Activated T-helper 1 cell treated with Interleukin-2 at 50 U/mL for 16 hours (primary cell): ENCODE data around the gene TNFRSF8.
A peak's percentile ranks its signal among the peaks of the same experiment; 100 is the strongest.

Source experiments
- DNase-seq: peaks from one replicate; pipeline ENCODE4 v3.0.0-alpha.2; 2020; ENCODE audit warnings: low read depth

The TNFRSF8 gene

GRCh38 chr1:12114916-12115315 lies 51.8 kb downstream of the TNFRSF8 start:
- DNase-seq, result no peak

DNA sequence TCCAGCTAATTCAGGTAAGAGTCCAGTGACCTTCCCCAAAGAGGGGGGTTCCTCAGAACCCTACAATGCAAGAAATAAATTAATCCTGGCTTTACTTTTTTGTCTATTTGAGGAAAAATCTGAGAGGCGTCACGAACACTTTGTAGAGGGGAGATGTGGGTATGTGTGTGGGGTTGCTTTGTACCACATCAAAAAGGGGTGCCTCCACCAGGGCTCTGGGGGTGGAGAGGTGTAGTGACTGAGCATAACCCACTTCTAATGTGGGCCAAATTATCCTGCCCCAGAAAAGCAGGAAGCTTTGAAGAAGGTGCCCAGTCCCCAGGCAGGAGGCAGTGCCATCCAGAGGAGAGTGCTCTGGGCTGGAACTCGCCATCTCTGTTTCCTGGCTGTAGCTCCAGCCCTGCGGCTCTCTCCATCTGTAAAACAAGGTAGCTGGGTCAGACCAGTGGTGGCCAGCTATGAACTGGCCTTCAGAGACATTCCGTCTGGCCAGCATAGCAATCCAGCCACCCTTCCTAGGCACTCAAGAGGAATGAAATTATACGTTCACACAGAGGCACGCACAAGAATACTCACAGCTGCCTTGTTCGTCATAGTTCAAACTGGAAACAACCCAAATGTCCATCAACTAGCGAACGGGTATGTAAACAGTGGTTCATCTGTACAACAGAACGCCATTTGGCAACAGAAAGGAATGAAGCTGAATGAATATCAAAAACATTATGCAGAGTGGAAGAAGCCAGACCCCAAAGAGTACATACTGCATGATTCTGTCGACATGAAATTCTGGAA lies 58.3 kb downstream of the TNFRSF8 start:
- no peak for DNase-seq

GRCh38 chr1:12123172-12123571 lies 60.1 kb downstream of the TNFRSF8 start:
- DNase-seq, result no peak

- peak; percentile 66 for DNase-seq
These were observed 61.8 kb downstream of the TNFRSF8 start for GRCh38 chr1:12124693-12125421.

DNA sequence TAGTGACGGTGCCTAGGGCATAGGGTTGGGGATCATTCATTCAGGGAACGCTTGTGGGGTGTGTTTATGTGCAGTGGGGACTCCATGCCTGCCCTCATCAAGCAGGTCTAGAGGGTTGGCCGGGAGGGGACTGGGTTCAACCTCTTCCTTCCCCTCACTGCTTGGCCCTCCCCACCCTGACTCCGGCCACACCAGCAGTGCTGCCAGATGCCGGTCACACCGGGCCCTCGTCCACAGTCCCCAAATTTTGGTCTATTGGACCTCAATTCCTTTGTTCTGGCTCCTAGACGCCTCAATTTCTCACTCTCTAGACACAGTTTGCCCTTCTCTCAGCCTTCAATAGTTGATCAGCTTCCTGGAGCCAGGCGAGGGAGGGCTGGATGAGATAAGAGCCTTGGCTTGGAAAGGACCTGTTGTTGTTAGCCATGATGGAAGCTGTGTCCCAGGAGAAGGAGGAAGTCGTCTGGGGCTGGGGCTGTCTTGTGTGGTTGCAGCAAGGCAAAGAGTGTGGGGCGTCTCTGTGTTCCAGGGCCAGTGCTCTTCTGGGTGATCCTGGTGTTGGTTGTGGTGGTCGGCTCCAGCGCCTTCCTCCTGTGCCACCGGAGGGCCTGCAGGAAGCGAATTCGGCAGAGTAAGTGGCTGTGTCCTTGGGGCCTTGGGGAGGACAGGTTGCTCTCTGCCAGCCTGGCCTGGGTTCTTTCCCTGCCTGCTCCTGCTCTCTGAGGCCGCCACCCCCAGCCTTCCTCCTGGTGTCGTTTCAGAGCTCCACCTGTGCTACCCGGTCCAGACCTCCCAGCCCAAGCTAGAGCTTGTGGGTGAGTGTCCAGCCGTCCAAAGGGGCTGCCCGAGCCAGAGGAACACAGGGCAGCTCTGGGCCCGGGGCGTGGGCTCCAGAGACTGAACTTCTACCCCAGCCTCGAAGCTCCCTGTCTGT lies 62.6 kb downstream of the TNFRSF8 start:
- no peak for DNase-seq

- DNase-seq, result no peak
These were observed 63.7 kb downstream of the TNFRSF8 start for GRCh38 chr1:12126781-12127180.

DNA sequence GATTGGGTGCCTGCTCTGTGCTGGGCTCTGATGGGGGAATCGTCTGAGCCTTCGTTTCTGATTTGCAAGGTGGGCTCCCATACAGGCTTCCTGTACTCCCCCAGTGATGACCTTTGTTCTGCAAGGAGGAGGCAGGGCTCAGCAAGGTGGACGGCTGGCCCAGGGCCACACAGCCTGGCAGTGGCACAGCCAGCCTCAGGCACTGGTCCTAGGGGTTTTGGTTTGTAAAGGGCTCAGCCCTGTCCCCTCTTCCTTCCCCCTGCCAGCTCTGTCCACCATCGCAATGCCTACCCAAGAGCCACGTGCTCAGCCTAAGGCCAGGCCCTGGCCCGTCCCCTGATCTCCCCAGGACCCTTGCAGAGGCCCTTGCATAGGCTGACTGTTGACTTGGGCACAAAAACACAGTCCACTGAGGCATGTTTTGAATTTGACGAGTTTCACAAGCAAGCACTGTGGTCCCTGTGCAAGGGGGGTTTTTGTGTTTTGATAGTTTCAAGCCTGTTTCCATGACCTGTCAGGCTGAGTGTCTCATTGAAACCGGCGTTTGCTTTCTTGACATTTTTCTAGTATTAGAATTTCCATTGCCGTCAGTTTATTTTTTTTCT lies 64.2 kb downstream of the TNFRSF8 start:
- no peak for DNase-seq

DNA sequence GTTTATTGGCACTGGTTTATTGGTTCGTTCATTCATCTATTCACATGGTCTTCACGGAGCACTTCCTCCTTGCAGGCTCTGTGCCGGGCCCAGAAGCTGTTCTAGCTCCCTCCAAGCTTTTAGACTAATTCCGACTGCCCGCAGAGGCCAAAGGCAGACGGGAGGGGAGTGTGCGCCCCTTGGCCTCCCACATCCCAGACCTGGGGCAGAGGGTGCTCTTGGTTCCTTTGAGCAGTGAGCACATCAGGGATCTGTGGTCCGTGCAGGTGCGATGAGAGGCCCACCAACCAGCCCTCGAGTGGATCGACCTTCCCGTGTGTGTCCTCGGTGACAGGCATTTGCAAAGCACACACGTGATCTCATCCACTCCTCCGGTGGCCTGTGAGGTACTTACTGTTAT lies 65.0 kb downstream of the TNFRSF8 start:
- no peak for DNase-seq

- no peak for DNase-seq
These were observed 66.5 kb downstream of the TNFRSF8 start for GRCh38 chr1:12129624-12130023.

DNA sequence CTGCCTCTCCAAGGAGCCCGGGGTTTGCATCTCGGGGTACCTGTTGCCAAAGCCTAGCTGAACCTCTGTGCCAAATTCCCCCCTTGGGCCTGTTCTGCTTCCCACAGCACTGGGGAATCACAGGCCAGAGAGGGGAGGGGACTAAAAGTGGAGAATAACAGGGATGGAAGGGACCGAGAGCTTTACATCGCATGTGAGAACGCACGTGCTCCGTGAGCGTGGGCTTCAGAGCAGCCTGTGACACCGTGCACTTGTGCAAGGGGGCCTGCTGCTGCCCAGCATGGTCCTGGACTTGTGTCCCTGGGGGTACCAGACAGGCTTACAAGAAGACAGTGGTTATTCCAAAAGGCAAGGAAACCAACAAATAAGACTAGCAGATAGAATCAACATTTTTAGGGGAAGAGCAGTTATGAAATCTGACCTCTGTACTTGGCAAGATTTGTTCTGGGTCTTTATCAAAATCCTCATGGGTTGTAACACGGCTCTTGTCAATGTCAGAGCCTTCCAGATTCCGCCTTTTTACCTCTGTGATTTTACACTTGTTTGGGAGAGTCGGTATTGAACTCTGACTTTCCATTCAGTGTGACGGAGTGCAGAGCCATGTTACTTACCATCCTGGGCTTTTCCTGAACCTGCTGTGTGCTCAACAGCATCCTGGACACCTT lies 67.5 kb downstream of the TNFRSF8 start:
- no peak for DNase-seq

- DNase-seq, result no peak
These were observed 69.0 kb downstream of the TNFRSF8 start for GRCh38 chr1:12132078-12132477.

DNA sequence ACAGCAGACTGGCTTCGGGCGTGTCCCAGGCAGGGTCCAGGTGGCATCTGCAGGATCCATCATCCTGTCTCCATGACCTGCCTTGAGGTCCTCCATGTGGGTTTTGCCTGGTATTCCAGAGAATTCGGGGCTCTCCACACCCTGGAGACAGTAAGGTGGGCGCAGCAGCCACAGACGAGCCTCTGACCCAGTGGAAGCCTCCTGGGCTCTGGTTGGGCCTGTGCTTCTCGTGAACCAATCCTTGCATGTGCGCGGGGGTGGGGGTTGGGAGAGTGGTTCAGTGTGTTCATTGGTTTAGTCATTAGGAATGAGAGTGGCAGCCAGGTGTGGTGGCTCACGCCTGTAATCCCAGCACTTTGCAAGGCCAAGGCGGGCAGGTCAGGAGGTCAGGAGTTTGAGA lies 71.6 kb downstream of the TNFRSF8 start:
- no peak for DNase-seq

GRCh38 chr1:12135612-12136011 lies 72.5 kb downstream of the TNFRSF8 start:
- DNase-seq, result no peak

DNA sequence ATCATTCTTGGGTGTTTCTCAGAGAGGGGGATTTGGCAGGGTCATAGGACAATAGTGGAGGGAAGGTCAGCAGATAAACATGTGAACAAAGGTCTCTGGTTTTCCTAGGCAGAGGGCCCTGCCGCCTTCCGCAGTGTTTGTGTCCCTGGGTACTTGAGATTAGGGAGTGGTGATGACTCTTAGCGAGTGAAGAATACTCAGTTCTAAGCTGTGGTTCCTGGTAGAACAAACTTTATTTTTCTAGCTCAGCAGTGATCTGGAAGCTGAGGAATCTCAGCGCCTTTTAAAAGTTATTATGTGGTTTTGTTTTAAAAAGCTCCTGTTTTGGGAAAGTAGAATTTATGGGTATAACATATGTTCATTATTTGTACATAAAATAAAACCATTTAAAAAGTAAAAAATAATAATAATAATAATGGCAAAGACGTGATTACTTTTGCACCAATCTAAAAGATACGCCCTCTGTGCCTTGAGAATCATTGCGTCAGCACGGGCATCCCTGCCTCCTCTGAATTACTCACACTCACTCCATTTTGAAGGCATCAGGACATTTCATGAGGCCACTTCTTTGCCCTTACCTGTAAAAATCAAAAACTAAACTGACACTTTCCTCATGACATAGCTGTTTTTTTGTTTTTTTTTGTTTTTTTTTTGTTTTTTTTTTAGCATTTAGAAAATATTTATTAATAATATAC lies 74.0 kb downstream of the TNFRSF8 start:
- DNase-seq, result no peak

DNA sequence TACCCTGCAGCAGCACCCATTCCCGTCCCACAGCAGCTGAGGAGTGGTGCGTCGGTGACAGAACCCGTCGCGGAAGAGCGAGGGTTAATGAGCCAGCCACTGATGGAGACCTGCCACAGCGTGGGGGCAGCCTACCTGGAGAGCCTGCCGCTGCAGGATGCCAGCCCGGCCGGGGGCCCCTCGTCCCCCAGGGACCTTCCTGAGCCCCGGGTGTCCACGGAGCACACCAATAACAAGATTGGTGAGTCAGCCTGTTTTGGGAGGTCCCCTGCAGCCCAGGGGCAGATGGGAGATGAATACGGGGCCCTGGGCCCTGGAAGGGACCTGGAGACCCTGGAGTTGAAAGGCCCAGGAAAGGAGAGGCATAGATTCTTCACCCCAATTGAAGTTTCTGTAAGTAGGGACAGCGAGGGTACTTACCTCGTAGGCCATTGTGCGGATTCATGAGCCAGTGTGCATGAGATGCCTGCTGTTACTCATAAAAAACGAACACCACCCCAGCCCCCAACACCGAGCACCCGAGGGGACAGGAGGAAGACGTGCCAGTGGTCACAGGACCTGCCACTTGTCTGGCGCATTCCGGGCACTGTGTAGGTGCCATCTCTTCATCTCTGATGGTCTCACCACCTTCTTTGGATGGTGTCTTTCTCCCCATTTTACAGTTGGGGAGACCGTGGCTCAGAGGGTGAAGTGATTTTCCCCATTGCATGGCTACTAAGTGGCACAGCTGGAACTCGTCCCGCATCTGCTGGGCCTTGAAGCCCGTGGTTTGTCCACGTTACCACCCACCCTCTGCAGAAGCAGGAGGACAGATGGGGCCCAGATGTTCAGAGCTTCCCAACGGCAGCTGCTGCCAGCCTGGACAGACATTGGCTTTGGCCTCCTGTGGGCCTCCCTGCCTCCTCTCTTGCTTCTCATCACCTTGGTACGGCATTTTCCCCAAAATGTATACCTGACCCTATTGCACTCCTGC lies 75.4 kb downstream of the TNFRSF8 start:
- no peak for DNase-seq

GRCh38 chr1:12140016-12140415 lies 76.9 kb downstream of the TNFRSF8 start:
- no peak for DNase-seq

- DNase-seq, result no peak
These were observed 77.5 kb downstream of the TNFRSF8 start for GRCh38 chr1:12140515-12141162.

DNA sequence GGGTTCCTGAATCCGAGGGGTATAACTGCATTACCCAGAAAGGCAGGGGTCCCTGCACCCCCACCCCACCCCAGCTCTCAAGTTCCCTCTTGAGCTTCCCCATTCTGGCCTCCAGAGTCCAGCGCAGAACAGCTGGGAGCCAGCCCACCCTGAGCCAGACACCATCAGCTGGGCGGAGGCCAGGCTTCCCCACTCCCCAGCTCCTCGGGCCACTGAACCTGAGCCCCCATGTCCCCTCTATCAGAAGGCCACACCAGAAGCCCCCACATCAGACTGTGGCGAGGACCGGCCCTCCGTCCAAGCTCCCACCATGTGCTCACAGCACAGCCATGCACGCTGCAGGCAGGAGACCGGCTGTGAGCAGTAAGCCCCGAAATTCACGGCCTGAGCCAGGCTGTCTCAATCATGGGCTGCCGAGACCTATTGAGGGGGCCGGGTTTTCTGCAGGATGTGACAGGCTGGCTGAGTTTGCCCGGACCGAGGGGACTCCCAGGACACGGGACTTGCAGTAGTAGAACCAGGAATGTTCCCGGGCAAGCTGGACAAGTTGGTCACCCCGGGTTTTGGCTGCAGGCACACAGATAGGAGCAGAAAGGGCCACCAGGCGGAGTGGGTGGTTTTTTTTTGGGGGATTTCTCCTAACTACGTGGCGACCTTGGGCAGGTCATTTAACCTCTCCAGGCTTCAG lies 78.2 kb downstream of the TNFRSF8 start:
- no peak for DNase-seq
